ENCODE measurements around the gene NPDC1.
A peak's percentile ranks its signal among the peaks of the same experiment; 100 is the strongest.

The NPDC1 gene

GRCh38 chr9:137048655-137049543 lies 2.9 kb upstream of the NPDC1 start:
- Histone ChIP-seq H3K4me3 (no peak overlapping the region), H3K27ac (no peak overlapping the region)
- no peak for TF ChIP-seq CTCF (IDR thresholded peaks at IDR 0.05)
- DNase-seq (ENCODE audit: low spot score), result no peak

GRCh38 chr9:137045294-137046087 lies 486 bp downstream of the NPDC1 start:
- TF ChIP-seq CTCF (IDR thresholded peaks at IDR 0.05), result no peak
- Histone ChIP-seq H3K4me3 (peak overlapping the region; percentile 81), H3K27ac (peak overlapping the region in 1 of 2 donors; percentile 78)
- no peak for DNase-seq (ENCODE audit: low spot score)

GRCh38 chr9:137044502-137045177 lies 1.3 kb downstream of the NPDC1 start:
- no peak for TF ChIP-seq CTCF (IDR thresholded peaks at IDR 0.05)
- Histone ChIP-seq H3K27ac (peak overlapping the region; percentile 9 to 78), H3K4me3 (peak overlapping the region; percentile 81)
- DNase-seq (ENCODE audit: low spot score), result no peak

GRCh38 chr9:137044037-137044436 lies 1.9 kb downstream of the NPDC1 start:
- Histone ChIP-seq H3K4me3 (peak overlapping the region; percentile 81), H3K27ac (peak overlapping the region; percentile 9 to 78)
- TF ChIP-seq CTCF (IDR thresholded peaks at IDR 0.05), result no peak
- no peak for DNase-seq (ENCODE audit: low spot score)

GRCh38 chr9:137042751-137043727 lies 2.9 kb downstream of the NPDC1 start:
- H3K4me3 ChIP-seq, result peak overlapping the region; percentile 81
- TF ChIP-seq CTCF (IDR thresholded peaks at IDR 0.05), result no peak

GRCh38 chr9:137041124-137041523 lies 4.9 kb downstream of the NPDC1 start:
- no peak overlapping the region for H3K4me3 ChIP-seq
- H3K27ac ChIP-seq, result peak overlapping the region in 1 of 2 donors; percentile 36
- TF ChIP-seq CTCF (IDR thresholded peaks at IDR 0.05), result no peak
- DNase-seq (ENCODE audit: low spot score), result no peak

More at GRCh38 chr9:137042751-137043727, 2.9 kb downstream of the NPDC1 start:
- peak overlapping the region in 1 of 2 donors; percentile 78 for H3K27ac ChIP-seq
- no peak for DNase-seq (ENCODE audit: low spot score)
